ENCODE data around the gene VASH2.
A peak's percentile ranks its signal among the peaks of the same experiment; 100 is the strongest.

Gene VASH2

DNA sequence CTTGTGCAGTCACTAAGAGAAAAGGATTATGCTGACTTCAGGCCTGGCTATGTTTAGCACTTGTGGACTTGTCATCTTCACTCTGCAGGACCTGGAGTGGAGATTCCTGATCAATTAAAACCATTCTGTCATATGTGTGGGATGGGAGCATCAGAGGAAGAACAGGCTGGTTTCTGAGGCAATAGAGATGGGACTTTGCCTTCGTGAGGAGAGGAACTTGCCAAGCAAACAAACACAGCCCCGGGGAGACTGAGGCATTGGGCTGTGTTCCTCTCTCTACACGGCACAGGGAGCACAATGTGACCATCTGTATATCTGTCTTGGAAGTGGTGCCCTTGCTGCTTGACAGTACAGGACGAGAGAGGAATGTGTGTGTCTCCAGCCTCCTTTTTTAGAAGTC, 23.1 kb downstream of the VASH2 start:
- H3K36me3 ChIP-seq (ENCODE audit: control insufficient read depth, insufficient read depth, low read length, severe bottlenecking): no peaks in the 10 kb centered on the region
- peaks cover 48% of the 10 kb centered on the region for H3K27me3 ChIP-seq (replicated peaks; ENCODE audit: control insufficient read depth, insufficient read depth, low read length)
- no peak overlapping the region for H3K4me3 ChIP-seq (ENCODE audit: low read length)
- H3K4me1 ChIP-seq (ENCODE audit: control insufficient read depth, insufficient read depth, low read length): peaks cover 6% of the 10 kb centered on the region
- no peak overlapping the region for H3K9ac ChIP-seq (ENCODE audit: low read length)
- no peaks in the 10 kb centered on the region for H3K9me3 ChIP-seq (ENCODE audit: control insufficient read depth, low read length)
- DNase-seq (ENCODE audit: low read depth): no peak

GRCh38 chr1:212973899-212974298, 23.6 kb downstream of the VASH2 start:
- Histone ChIP-seq H3K9me3 (ENCODE audit: control insufficient read depth, low read length) (no peaks in the 10 kb centered on the region), H3K36me3 (ENCODE audit: control insufficient read depth, insufficient read depth, low read length, severe bottlenecking) (no peaks in the 10 kb centered on the region), H3K27me3 (replicated peaks; ENCODE audit: control insufficient read depth, insufficient read depth, low read length) (peaks cover 52% of the 10 kb centered on the region), H3K4me1 (ENCODE audit: control insufficient read depth, insufficient read depth, low read length) (peaks cover 6% of the 10 kb centered on the region), H3K9ac (ENCODE audit: low read length) (no peak overlapping the region), H3K4me3 (ENCODE audit: low read length) (no peak overlapping the region)
- no peak for DNase-seq (ENCODE audit: low read depth)

- peaks cover 56% of the 10 kb centered on the region for H3K27me3 ChIP-seq (replicated peaks; ENCODE audit: control insufficient read depth, insufficient read depth, low read length)
- no peaks in the 10 kb centered on the region for H3K9me3 ChIP-seq (ENCODE audit: control insufficient read depth, low read length)
- H3K9ac ChIP-seq (ENCODE audit: low read length): no peak overlapping the region
- H3K4me1 ChIP-seq (ENCODE audit: control insufficient read depth, insufficient read depth, low read length): peaks cover 6% of the 10 kb centered on the region
- H3K36me3 ChIP-seq (ENCODE audit: control insufficient read depth, insufficient read depth, low read length, severe bottlenecking): no peaks in the 10 kb centered on the region
- H3K4me3 ChIP-seq (ENCODE audit: low read length): no peak overlapping the region
- DNase-seq (ENCODE audit: low read depth): no peak
Measured at GRCh38 chr1:212974711-212975110, 24.4 kb downstream of the VASH2 start.

GRCh38 chr1:212975111-212975918, 25.0 kb downstream of the VASH2 start:
- no peak overlapping the region for H3K9ac ChIP-seq (ENCODE audit: low read length)
- peaks cover 56% of the 10 kb centered on the region for H3K27me3 ChIP-seq (replicated peaks; ENCODE audit: control insufficient read depth, insufficient read depth, low read length)
- H3K4me3 ChIP-seq (ENCODE audit: low read length): no peak overlapping the region
- no peaks in the 10 kb centered on the region for H3K9me3 ChIP-seq (ENCODE audit: control insufficient read depth, low read length)
- H3K4me1 ChIP-seq (ENCODE audit: control insufficient read depth, insufficient read depth, low read length): peaks cover 6% of the 10 kb centered on the region
- DNase-seq (ENCODE audit: low read depth): no peak
- no peaks in the 10 kb centered on the region for H3K36me3 ChIP-seq (ENCODE audit: control insufficient read depth, insufficient read depth, low read length, severe bottlenecking)

GRCh38 chr1:212976586-212976985, 26.2 kb downstream of the VASH2 start:
- peaks cover 50% of the 10 kb centered on the region for H3K27me3 ChIP-seq (replicated peaks; ENCODE audit: control insufficient read depth, insufficient read depth, low read length)
- no peak for DNase-seq (ENCODE audit: low read depth)
- H3K4me3 ChIP-seq (ENCODE audit: low read length): no peak overlapping the region
- H3K36me3 ChIP-seq (ENCODE audit: control insufficient read depth, insufficient read depth, low read length, severe bottlenecking): no peaks in the 10 kb centered on the region
- no peaks in the 10 kb centered on the region for H3K9me3 ChIP-seq (ENCODE audit: control insufficient read depth, low read length)
- H3K4me1 ChIP-seq (ENCODE audit: control insufficient read depth, insufficient read depth, low read length): peaks cover 6% of the 10 kb centered on the region
- H3K9ac ChIP-seq (ENCODE audit: low read length): no peak overlapping the region

DNA sequence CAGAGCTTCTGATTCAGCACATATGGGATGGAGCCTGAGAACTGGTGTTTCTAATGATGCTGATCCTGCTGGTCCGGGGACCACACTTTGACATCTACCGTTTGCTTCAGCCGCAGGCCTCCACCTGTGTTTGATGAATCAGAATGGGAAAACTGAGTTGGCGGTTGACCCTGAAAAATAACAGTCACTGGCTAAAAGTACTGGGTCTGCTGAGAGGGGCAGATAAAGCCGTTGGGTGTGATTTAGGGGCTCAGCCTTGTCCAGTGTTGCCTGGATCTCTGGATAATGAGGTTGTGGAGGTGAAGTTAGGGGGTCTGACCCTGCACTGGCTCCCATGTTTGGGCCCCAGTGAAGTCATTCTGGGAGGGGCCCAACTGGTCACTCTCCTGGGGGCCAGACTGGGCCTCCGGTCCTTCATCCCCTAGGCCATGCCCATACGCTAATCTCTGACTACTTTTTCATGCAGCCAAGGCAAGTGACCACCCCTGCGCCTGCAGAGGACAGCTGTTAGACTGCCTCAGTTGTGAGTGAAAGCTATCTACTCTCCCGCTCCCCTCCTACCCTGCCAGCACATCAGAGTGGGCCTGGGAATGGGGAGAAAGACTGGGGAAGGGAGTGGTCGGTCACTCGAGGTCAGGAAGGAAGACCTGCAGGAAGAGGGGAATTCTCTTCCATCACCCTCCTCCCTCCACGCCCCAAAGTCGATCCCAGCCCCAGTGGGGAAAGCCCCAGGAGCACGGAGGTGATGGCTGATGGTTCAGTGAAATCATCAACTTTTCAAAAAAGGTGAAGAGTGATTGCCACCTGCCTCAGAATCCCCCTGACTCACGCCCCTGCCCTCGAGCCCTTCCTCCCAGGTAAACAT, 27.7 kb downstream of the VASH2 start:
- no peak for DNase-seq (ENCODE audit: low read depth)
- no peak overlapping the region for H3K4me3 ChIP-seq (ENCODE audit: low read length)
- no peak overlapping the region for H3K9ac ChIP-seq (ENCODE audit: low read length)
- peaks cover 6% of the 10 kb centered on the region for H3K4me1 ChIP-seq (ENCODE audit: control insufficient read depth, insufficient read depth, low read length)
- no peaks in the 10 kb centered on the region for H3K36me3 ChIP-seq (ENCODE audit: control insufficient read depth, insufficient read depth, low read length, severe bottlenecking)
- no peaks in the 10 kb centered on the region for H3K9me3 ChIP-seq (ENCODE audit: control insufficient read depth, low read length)
- H3K27me3 ChIP-seq (replicated peaks; ENCODE audit: control insufficient read depth, insufficient read depth, low read length): peaks cover 50% of the 10 kb centered on the region

- DNase-seq (ENCODE audit: low read depth): no peak
- Histone ChIP-seq H3K27me3 (replicated peaks; ENCODE audit: control insufficient read depth, insufficient read depth, low read length) (peaks cover 43% of the 10 kb centered on the region), H3K9me3 (ENCODE audit: control insufficient read depth, low read length) (no peaks in the 10 kb centered on the region), H3K4me3 (ENCODE audit: low read length) (no peak overlapping the region), H3K9ac (ENCODE audit: low read length) (no peak overlapping the region), H3K36me3 (ENCODE audit: control insufficient read depth, insufficient read depth, low read length, severe bottlenecking) (no peaks in the 10 kb centered on the region), H3K4me1 (ENCODE audit: control insufficient read depth, insufficient read depth, low read length) (peaks cover 6% of the 10 kb centered on the region)
Measured at GRCh38 chr1:212979340-212980122, 29.2 kb downstream of the VASH2 start.

DNA sequence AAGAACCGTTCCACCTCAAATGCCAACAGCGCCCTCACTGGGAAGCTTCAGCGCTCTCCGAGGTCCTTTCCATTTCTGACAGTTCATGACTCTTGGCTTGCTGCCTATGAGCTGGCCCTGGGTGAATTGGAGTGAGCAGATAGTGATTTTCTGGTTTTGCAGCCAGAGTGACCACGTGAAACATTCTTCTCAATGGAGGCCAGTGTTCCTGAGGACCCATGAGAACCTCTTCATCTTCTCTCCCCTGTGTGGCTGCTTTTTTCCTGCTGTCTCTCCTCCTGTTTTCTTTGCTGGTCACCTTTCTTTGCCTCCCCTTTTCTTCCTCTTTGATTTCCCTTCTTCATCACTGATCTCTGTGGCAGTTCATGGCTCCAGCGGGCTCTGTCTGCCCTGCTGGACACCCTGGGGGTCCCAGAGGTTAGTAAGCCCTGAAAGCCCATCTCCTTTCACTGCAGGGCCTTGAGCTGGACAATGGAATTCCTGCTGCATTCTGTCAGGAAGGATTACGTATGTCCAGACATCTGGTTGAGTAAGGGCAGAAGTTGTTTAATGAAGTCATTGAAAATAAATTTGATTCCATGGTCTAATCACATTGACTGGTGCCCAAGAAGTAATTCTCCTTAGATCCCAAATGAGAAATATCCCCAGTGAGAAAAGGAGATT, 29.9 kb downstream of the VASH2 start:
- Histone ChIP-seq H3K4me1 (ENCODE audit: control insufficient read depth, insufficient read depth, low read length) (peaks cover 5% of the 10 kb centered on the region), H3K9me3 (ENCODE audit: control insufficient read depth, low read length) (no peaks in the 10 kb centered on the region), H3K27me3 (replicated peaks; ENCODE audit: control insufficient read depth, insufficient read depth, low read length) (peaks cover 41% of the 10 kb centered on the region), H3K9ac (ENCODE audit: low read length) (no peak overlapping the region), H3K4me3 (ENCODE audit: low read length) (no peak overlapping the region), H3K36me3 (ENCODE audit: control insufficient read depth, insufficient read depth, low read length, severe bottlenecking) (no peaks in the 10 kb centered on the region)
- peak; percentile 15 for DNase-seq (ENCODE audit: low read depth)

DNA sequence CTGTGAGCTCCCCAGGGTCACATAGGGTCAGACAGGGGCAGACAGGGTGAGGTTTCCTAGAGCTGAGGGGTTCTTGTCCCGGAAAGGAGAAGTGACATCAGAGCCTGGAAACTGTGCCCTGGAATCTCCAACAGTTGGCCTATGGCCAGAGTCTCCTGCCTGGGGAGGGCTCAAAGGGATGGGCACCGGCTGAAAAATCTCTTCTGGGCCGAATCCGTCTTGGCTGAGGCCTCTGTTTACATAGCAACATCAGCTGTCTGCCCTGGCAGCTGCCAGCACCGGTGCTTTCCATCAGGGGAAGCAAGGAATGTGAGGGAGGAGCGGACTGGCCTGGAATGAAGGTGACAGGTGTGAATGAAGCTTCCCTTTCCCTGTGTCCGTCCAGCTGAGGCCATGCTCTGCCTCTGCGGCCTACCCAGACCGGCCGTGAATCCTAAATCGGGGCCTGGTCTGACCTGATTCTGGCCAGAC, 30.7 kb downstream of the VASH2 start:
- no peak overlapping the region for H3K4me3 ChIP-seq (ENCODE audit: low read length)
- H3K9ac ChIP-seq (ENCODE audit: low read length): no peak overlapping the region
- no peaks in the 10 kb centered on the region for H3K36me3 ChIP-seq (ENCODE audit: control insufficient read depth, insufficient read depth, low read length, severe bottlenecking)
- H3K4me1 ChIP-seq (ENCODE audit: control insufficient read depth, insufficient read depth, low read length): no peaks in the 10 kb centered on the region
- H3K9me3 ChIP-seq (ENCODE audit: control insufficient read depth, low read length): no peaks in the 10 kb centered on the region
- H3K27me3 ChIP-seq (replicated peaks; ENCODE audit: control insufficient read depth, insufficient read depth, low read length): peaks cover 41% of the 10 kb centered on the region
- no peak for DNase-seq (ENCODE audit: low read depth)

- Histone ChIP-seq H3K4me3 (ENCODE audit: low read length) (no peak overlapping the region), H3K9ac (ENCODE audit: low read length) (no peak overlapping the region), H3K9me3 (ENCODE audit: control insufficient read depth, low read length) (no peaks in the 10 kb centered on the region), H3K27me3 (replicated peaks; ENCODE audit: control insufficient read depth, insufficient read depth, low read length) (peaks cover 41% of the 10 kb centered on the region), H3K36me3 (ENCODE audit: control insufficient read depth, insufficient read depth, low read length, severe bottlenecking) (no peaks in the 10 kb centered on the region), H3K4me1 (ENCODE audit: control insufficient read depth, insufficient read depth, low read length) (no peaks in the 10 kb centered on the region)
- DNase-seq (ENCODE audit: low read depth): no peak
Measured at GRCh38 chr1:212981571-212982328, 31.4 kb downstream of the VASH2 start.
